Caco-2 (cell line): ENCODE results near the gene B3GLCT. TPM values are rescaled to one million over a fixed set of nuclear protein-coding genes. Genes with fewer than 3 reads are reported as not detected.

Experiments used
- Bru-seq: library from RNA; stranded (reverse); fragments of 400-500 nt; gene quantifications from one replicate; lab custom pipeline; 2021; lab: Mats Ljungman, UMichigan
- BruChase-seq, 2 experiments: library from RNA; stranded (reverse); fragments of 400-500 nt; gene quantifications; one replicate each; lab custom pipeline; 2021; lab: Mats Ljungman, UMichigan
- BruUV-seq: library from RNA; stranded (reverse); fragments of 400-500 nt; replicated peaks from 2 replicates; lab custom pipeline; 2021; lab: Mats Ljungman, UMichigan
- CTCF ChIA-PET: fragments of 300-600 bp; sonication (Branson Sonifier 250); formaldehyde crosslinking; loops from one replicate; lab custom pipeline; 2022; ENCODE audit warnings: antibody characterized with exemption; lab: Charles Lee
- POLR2A ChIA-PET: fragments of 300-600 bp; sonication (Branson Sonifier 250); formaldehyde crosslinking; loops from one replicate; lab custom pipeline; 2022; ENCODE audit warnings: antibody characterized with exemption; lab: Charles Lee
- DNase-seq, 2 experiments: peaks; one replicate each; pipeline versions ENCODE4 v3.0.0 to v3.0.0-alpha.2; 2020 to 2022
- H3K27me3 ChIP-seq: replicated peaks from 2 replicates; pipeline ENCODE4 v1.6.0; 2011; ENCODE audit warnings: low read length; ENCODE audit not compliant: control insufficient read depth, insufficient read depth
- H3K36me3 ChIP-seq: 2 replicates; pipeline ENCODE4 v1.5.1; 2011; ENCODE audit warnings: low read length; ENCODE audit not compliant: control insufficient read depth, insufficient read depth
- H3K4me1 ChIP-seq: fragments of 250-450 bp; sonication (Bioruptor Pico); 2 replicates; pipeline ENCODE4 v1.5.1; 2020; ENCODE audit warnings: mild to moderate bottlenecking
- H3K4me3 ChIP-seq: 2 replicates; pipeline ENCODE4 v1.5.1; 2011; ENCODE audit warnings: low read depth, mild to moderate bottlenecking, control low read depth, low read length
- H3K9me3 ChIP-seq: fragments of 250-450 bp; sonication (Bioruptor Pico); 2 replicates; pipeline ENCODE4 v1.5.1; 2020; ENCODE audit warnings: mild to moderate bottlenecking, moderate library complexity
- H3K27ac Mint-ChIP-seq: one replicate; pipeline ENCODE4 v1.8.0; 2022; ENCODE audit warnings: mixed read lengths; ENCODE audit not compliant: unreplicated experiment
- H3K27me3 Mint-ChIP-seq: one replicate; pipeline ENCODE4 v1.8.0; 2022; ENCODE audit warnings: mixed read lengths; ENCODE audit not compliant: insufficient read depth, unreplicated experiment
- H3K36me3 Mint-ChIP-seq: one replicate; pipeline ENCODE4 v1.8.0; 2022; ENCODE audit warnings: mild to moderate bottlenecking, mixed read lengths; ENCODE audit not compliant: insufficient read depth, unreplicated experiment
- H3K4me1 Mint-ChIP-seq: one replicate; pipeline ENCODE4 v1.8.0; 2022; ENCODE audit warnings: low read depth, mixed read lengths; ENCODE audit not compliant: unreplicated experiment
- H3K4me3 Mint-ChIP-seq: one replicate; pipeline ENCODE4 v1.8.0; 2022; ENCODE audit warnings: mild to moderate bottlenecking, moderate library complexity, mixed read lengths; ENCODE audit not compliant: unreplicated experiment
- H3K9me3 Mint-ChIP-seq: one replicate; pipeline ENCODE4 v1.8.0; 2022; ENCODE audit warnings: mixed read lengths; ENCODE audit not compliant: unreplicated experiment
- CTCF ChIP-seq, 2 experiments: fragments of 200-600 bp in 1 of 2; IDR thresholded peaks; 1 replicate in 1 of 2; 2 replicates in 1 of 2; pipeline versions ENCODE4 v1.5.1 to v1.8.0; 2011 to 2022; ENCODE audit warnings: antibody characterized with exemption in 1 of 2, control low read depth in 1 of 2, inconsistent platforms in 1 of 2, low read depth in 1 of 2, low read length in 1 of 2, mild to moderate bottlenecking in 1 of 2, moderate library complexity in 1 of 2; ENCODE audit not compliant: insufficient read depth in 1 of 2, severe bottlenecking in 1 of 2, unreplicated experiment in 1 of 2
- intact Hi-C: fragments of 100-400 bp; cut with micrococcal nuclease; formaldehyde crosslinking; loops from one replicate; pipeline ENCODE4 v1.10.0; 2022; ENCODE audit not compliant: unreplicated experiment
- long read RNA-seq: library from polyadenylated mRNA; stranded (forward); transcript quantifications from one replicate; pipeline ENCODE4 v2.0.0, GENCODE V29; 2022
- total RNA-seq: library from RNA; stranded (reverse); gene quantifications from 2 replicates; pipeline ENCODE4 v1.2.3, GENCODE V29; 2022

B3GLCT gene
- total RNA-seq (4.5 TPM in 2 replicates), Bru-seq, nascent RNA (percentile 55 among the genes with signal in this experiment), BruChase-seq, experiment 1, labeled RNA remaining after a 2-hour chase (percentile 56 among the genes with signal in this experiment), BruChase-seq, experiment 2, labeled RNA remaining after a 6-hour chase (percentile 58 among the genes with signal in this experiment)
- long read RNA-seq, full-length matches to known transcripts, result 17 of 25 reads
- long read RNA-seq, partial matches to known transcripts, result 4 of 25 reads
- long read RNA-seq, other reads (novel, unspliced or antisense), result 4 of 25 reads

GRCh38 chr13:31199849-31200636 is at the start of gene B3GLCT:
TSS of gene B3GLCT (plus strand) at chr13:31199975. CDS start at chr13:31200085, 110 bp downstream.
- no TSS peak for BruUV-seq
- peak; percentile 79 to 94 for DNase-seq
- H3K36me3 Mint-ChIP-seq, result no peaks in the 10 kb centered on the region
- Histone ChIP-seq H3K9me3 (no peaks in the 10 kb centered on the region), H3K36me3 (no peaks in the 10 kb centered on the region), H3K27me3 (no peaks in the 10 kb centered on the region), H3K4me1 (peaks cover 6% of the 10 kb centered on the region), H3K4me3 (peak within 1 kb of the TSS; percentile 77)
- no peaks in the 10 kb centered on the region for H3K9me3 Mint-ChIP-seq
- intact Hi-C loops, result loop anchor here (1.0 to 2.0 kb wide), 3 partner anchors 27 to 542 kb away; no protein-coding TSS in a partner anchor
- POLR2A ChIA-PET, result no interaction called here
- peaks cover 14% of the 10 kb centered on the region for H3K4me1 Mint-ChIP-seq
- H3K27me3 Mint-ChIP-seq, result no peaks in the 10 kb centered on the region
- TF ChIP-seq CTCF (IDR thresholded peaks at IDR 0.05; ENCODE audit: insufficient read depth in 1 of 2, low read depth in 1 of 2, low read length in 1 of 2, severe bottlenecking in 1 of 2, unreplicated experiment in 1 of 2), result peak; percentile 81 to 91
- peak within 1 kb of the TSS; percentile 63 for H3K27ac Mint-ChIP-seq
- peak within 1 kb of the TSS; percentile 77 for H3K4me3 Mint-ChIP-seq
- CTCF ChIA-PET, result interaction anchor here (0.5 to 1.1 kb wide), 4 partner anchors 26 to 224 kb away, joined by 3 to 7 read pairs (median 4); partner anchors contain the start of gene HSPH1

GRCh38 chr13:31150315-31150985 is 49.3 kb upstream of the B3GLCT start:
- CTCF ChIA-PET, result no interaction called here
- intact Hi-C loops, result no loop called here
- Mint-ChIP-seq H3K9me3 (no peaks in the 10 kb centered on the region), H3K4me1 (peaks cover 5% of the 10 kb centered on the region), H3K4me3 (no peak overlapping the region), H3K36me3 (peaks cover 87% of the 10 kb centered on the region), H3K27ac (no peak overlapping the region), H3K27me3 (no peaks in the 10 kb centered on the region)
- H3K36me3 ChIP-seq, result peaks cover 2% of the 10 kb centered on the region
- H3K4me1 ChIP-seq, result no peaks in the 10 kb centered on the region
- TF ChIP-seq CTCF (IDR thresholded peaks at IDR 0.05; ENCODE audit: insufficient read depth in 1 of 2, low read depth in 1 of 2, low read length in 1 of 2, severe bottlenecking in 1 of 2, unreplicated experiment in 1 of 2), result no peak
- POLR2A ChIA-PET, result no interaction called here
- DNase-seq, result no peak
- no peaks in the 10 kb centered on the region for H3K27me3 ChIP-seq
- no peak overlapping the region for H3K4me3 ChIP-seq
- H3K9me3 ChIP-seq, result no peaks in the 10 kb centered on the region
- no TSS peak for BruUV-seq

- no peak overlapping the region for H3K27ac Mint-ChIP-seq
- CTCF ChIA-PET, result no interaction called here
- H3K4me3 ChIP-seq, result no peak overlapping the region
- H3K9me3 Mint-ChIP-seq, result no peaks in the 10 kb centered on the region
- H3K36me3 Mint-ChIP-seq, result peaks cover 84% of the 10 kb centered on the region
- no TSS peak for BruUV-seq
- POLR2A ChIA-PET, result no interaction called here
- no peaks in the 10 kb centered on the region for H3K4me1 ChIP-seq
- DNase-seq, result no peak
- TF ChIP-seq CTCF (IDR thresholded peaks at IDR 0.05; ENCODE audit: insufficient read depth in 1 of 2, low read depth in 1 of 2, low read length in 1 of 2, severe bottlenecking in 1 of 2, unreplicated experiment in 1 of 2), result no peak
- H3K27me3 ChIP-seq, result no peaks in the 10 kb centered on the region
- peaks cover 1% of the 10 kb centered on the region for H3K36me3 ChIP-seq
- intact Hi-C loops, result no loop called here
- H3K9me3 ChIP-seq, result no peaks in the 10 kb centered on the region
- no peak overlapping the region for H3K4me3 Mint-ChIP-seq
- H3K27me3 Mint-ChIP-seq, result no peaks in the 10 kb centered on the region
- H3K4me1 Mint-ChIP-seq, result peaks cover 5% of the 10 kb centered on the region
Observed at GRCh38 chr13:31151837-31152236, 47.9 kb upstream of the B3GLCT start.
